HG02763 (cell line): ENCODE measurements around the gene BIK.

Experiments
- ATAC-seq: cut with Tn5 transposase; IDR thresholded peaks from one replicate; pipeline ENCODE4 v1.9.1; 2021; ENCODE audit warnings: mild to moderate bottlenecking, moderate library complexity; ENCODE audit not compliant: unreplicated experiment

Gene BIK

GRCh38 chr22:43159484-43160178 is 49.1 kb downstream of the BIK start:
- no peak for ATAC-seq

GRCh38 chr22:43160497-43161126 is 50.1 kb downstream of the BIK start:
- ATAC-seq = no peak

DNA sequence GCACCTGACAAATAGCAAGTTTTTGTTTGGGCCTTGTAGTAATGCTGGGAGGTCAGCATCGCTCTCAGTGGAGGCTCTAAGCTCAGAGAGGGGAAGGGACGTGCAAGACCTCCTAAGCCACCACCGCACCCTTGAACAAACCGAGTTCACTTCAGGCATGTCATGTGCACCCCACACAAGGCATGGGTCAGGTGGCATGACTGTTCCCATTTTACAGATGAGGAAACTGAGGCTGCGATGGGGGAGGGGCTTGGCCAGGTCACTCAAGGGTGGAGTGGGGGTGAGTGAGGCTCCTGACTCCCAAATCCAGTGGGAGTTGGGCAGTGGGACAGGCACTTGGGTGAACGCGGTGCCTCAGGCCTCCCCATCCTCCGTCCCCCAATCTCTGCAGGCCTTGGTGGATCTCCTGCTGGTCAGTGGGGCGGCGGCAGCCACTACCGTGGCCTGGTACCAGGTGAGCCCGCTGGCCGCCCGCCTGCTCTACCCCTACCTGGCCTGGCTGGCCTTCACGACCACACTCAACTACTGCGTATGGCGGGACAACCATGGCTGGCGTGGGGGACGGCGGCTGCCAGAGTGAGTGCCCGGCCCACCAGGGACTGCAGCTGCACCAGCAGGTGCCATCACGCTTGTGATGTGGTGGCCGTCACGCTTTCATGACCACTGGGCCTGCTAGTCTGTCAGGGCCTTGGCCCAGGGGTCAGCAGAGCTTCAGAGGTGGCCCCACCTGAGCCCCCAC is 52.0 kb downstream of the BIK start:
- no peak for ATAC-seq

- no peak for ATAC-seq
Measured at GRCh38 chr22:43163241-43163795, 52.8 kb downstream of the BIK start.

GRCh38 chr22:43164636-43165035 is 54.1 kb downstream of the BIK start:
- no peak for ATAC-seq

DNA sequence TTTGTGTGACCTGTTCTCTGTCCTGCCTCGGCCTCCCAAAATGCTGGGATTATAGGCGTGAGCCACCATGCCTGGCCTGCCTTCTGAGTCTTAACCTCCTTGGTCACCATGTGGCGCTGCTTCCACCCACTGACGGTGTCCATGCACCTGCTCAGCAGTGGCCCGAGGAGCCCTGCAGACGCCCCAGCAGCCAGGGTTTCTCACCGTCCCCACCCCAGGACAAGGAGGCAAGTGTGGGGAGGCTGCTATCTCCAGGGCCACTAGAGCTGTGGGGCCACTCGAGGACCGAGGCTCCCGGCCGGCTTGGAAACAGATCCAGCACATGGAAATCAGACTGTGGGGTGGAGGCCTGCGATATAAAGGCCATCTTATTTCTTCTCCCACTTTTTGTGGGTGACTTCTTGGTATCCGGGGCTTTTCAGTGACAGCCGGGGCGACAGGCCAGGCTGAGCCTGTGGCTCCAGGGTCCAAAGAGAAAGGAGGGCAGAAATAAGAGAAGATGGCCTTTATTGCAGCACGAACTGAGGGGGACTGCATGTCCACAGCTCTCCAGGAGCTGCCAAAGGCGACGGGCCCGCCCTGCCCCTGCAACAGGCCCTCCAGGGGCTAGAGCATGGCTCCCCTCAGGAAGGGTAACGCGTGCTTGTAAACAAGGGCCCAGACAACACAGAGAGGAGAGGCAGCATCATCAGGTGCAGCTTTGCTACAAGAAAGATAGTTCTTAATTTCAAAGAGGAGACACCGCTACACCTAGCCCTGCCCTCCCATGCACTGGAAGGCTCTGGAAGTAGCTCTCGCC is 55.8 kb downstream of the BIK start:
- no peak for ATAC-seq

GRCh38 chr22:43167001-43167589 is 56.5 kb downstream of the BIK start:
- no peak for ATAC-seq

- no peak for ATAC-seq
Measured at GRCh38 chr22:43168471-43169309, 58.1 kb downstream of the BIK start.

- ATAC-seq = no peak
Measured at GRCh38 chr22:43169310-43170130, 59.0 kb downstream of the BIK start.

DNA sequence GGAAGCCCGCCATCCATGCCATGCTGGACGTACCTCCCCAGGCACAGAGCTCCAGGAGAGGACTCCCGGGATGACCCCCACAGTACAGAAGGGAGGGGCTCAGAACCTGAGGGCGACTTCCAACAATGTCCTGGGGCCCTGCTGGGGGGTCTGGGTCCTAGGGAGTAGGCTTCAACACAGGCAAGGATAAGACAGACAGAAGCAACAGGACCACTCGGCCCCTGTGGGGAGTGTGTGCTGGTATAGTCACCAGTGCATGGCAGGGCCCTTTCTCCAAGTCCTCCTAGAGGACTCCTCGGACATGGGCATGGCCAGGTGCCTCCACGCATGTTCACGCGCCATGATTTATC is 59.6 kb downstream of the BIK start:
- ATAC-seq = no peak

GRCh38 chr22:43171019-43171491 is 60.5 kb downstream of the BIK start:
- no peak for ATAC-seq

DNA sequence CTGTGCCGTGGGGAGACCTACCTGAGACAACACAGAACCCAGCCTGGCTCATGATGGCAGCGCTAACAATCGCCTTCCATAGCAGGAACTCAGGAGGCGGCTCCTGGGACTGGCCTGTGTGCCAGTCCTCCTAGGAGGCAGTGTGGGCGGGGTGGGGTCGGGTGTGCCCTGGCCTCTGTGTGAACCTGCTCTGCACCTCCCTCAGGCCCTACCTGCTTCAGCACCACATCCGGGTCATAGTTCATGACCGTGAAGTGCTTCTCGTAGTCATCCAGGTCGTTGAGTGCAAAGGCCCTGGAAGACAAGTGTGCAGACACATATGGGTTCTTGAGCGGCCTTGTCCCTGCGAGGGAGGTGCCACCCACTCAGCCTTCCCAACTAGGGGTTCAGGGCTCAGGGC is 61.1 kb downstream of the BIK start:
- no peak for ATAC-seq

DNA sequence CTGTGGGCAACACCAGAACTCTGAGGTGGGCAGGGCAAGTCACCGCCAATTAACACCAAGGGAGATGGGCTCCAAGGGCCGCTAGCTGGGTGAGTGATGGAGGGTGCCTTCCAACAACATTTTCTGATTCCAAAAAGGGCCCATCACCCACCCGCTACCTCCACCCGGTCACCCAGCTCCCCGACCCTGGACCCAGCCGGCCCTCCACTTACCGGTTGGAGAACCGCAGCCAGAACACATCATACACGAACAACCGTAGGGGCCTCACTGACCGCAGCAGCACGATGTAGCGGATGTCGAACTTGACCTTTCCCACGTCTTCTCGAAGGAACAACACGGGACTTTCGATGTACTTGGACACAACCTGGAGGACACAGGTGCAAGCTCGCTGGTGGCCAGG is 61.6 kb downstream of the BIK start:
- ATAC-seq = no peak

DNA sequence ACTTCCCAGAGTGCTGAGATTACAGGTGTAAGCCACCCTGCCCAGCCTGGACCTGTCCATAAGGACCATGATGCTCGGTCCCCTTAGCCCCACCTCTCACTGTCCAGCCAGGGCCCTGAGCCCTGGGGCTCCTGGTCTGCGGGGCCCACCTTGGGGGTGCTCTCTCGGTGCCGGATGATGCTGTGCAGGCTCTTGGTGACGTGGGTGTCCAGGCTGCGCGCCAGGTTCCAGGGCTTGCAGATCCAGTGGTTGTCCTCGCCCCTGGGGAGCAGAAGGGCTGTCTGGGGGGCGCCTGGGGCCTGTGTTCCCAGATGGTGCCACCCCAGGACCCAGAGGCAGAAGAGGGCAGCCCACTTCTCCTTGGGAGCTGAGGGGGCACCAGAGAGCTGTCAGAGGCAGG is 63.0 kb downstream of the BIK start:
- no peak for ATAC-seq

DNA sequence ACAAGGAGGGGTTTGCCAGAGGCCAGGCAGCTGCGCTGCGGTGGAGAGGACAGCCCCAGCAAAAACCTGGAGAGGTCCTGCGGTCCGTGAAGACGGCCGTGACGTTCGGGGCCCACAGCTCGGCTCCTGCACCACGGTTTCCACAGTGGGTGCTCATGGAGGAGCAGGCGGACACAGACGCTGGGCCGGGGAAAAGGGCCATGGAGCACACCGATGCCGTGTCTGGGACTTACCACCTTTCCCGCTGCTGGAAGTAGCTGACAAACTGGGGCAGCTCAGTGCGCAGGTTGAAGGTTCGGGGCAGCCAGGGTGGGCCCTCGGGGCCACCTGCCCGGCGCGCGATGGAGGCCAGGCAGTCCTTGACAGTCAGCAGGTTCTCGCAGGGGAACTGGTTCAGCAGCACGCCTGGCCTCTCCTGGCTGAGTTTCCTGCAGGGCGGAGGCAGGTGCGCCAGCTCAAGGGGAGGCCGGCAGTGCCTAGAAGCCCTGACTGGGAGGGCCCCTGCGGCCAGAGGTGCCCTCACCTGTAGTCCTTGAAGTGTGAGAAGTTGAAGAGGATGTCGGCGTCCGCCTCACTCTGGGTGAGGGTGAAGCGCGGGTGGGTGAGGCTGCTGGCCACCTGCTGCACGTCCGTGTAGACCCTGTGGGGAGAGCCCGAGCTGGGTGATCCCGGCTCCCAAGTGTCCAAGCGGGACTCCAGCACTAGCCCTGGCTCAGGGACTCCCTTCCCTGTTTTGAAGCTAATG is 63.6 kb downstream of the BIK start:
- no peak for ATAC-seq

GRCh38 chr22:43174941-43175531 is 64.5 kb downstream of the BIK start:
- ATAC-seq = no peak

DNA sequence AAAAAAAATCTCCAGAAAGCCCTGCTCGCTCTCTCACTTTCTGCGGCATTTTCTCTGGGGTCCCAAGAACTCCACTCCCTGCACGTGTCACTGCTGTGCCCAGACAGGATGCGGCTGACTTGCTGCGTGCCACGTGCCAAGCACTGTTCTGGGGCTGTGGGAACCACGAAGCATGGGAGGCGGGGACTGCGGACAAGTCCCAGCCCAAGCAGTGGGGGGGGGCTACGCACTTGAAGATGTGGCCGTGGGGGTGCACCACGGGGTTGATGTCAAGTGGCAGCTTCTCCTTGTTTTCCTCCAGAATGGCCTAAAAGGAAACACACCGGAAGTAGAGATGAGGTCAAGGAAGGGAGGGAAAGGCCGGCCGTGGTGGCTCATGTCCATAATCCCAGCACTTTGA is 65.5 kb downstream of the BIK start:
- ATAC-seq = no peak

- ATAC-seq = no peak
Measured at GRCh38 chr22:43177479-43177878, 66.9 kb downstream of the BIK start.
